ENCODE data around the gene NPAS4.
"Not testable (repeated sequence)": the region's sequence is repeated elsewhere in the genome, so short reads cannot be mapped to it uniquely, and the experiment has no call there.

NPAS4 gene

GRCh38 chr11:66411323-66411722, 9.5 kb upstream of the NPAS4 start:
- H3K4me3 Mint-ChIP-seq, result no peak overlapping the region
- H3K9me3 Mint-ChIP-seq, result no peaks in the 10 kb centered on the region
- H3K27me3 Mint-ChIP-seq, result peaks cover 23% of the 10 kb centered on the region
- H3K4me1 Mint-ChIP-seq, result peaks cover 4% of the 10 kb centered on the region
- H3K27ac Mint-ChIP-seq, result no peak overlapping the region
- H3K36me3 Mint-ChIP-seq, result no peaks in the 10 kb centered on the region

GRCh38 chr11:66412110-66412509, 8.7 kb upstream of the NPAS4 start:
- Mint-ChIP-seq H3K27me3 (peaks cover 30% of the 10 kb centered on the region), H3K27ac (no peak overlapping the region), H3K9me3 (peaks cover under 1% of the 10 kb centered on the region), H3K4me1 (peaks cover 9% of the 10 kb centered on the region), H3K4me3 (no peak overlapping the region), H3K36me3 (no peaks in the 10 kb centered on the region)

- H3K27me3 Mint-ChIP-seq, result peaks cover 40% of the 10 kb centered on the region
- peaks cover 2% of the 10 kb centered on the region for H3K36me3 Mint-ChIP-seq
- no peak overlapping the region for H3K4me3 Mint-ChIP-seq
- H3K9me3 Mint-ChIP-seq, result peaks cover 8% of the 10 kb centered on the region
- H3K4me1 Mint-ChIP-seq, result peaks cover 19% of the 10 kb centered on the region
- no peak overlapping the region for H3K27ac Mint-ChIP-seq
These were observed 7.7 kb upstream of the NPAS4 start for GRCh38 chr11:66413167-66413566.

GRCh38 chr11:66414120-66414934, 6.5 kb upstream of the NPAS4 start:
- Mint-ChIP-seq H3K27ac (no peak overlapping the region), H3K27me3 (peaks cover 46% of the 10 kb centered on the region), H3K36me3 (peaks cover 4% of the 10 kb centered on the region)

GRCh38 chr11:66415423-66415822, 5.4 kb upstream of the NPAS4 start:
- peaks cover 49% of the 10 kb centered on the region for H3K27me3 Mint-ChIP-seq
- H3K27ac Mint-ChIP-seq, result no peak overlapping the region
- H3K36me3 Mint-ChIP-seq, result peaks cover 4% of the 10 kb centered on the region
- H3K4me1 Mint-ChIP-seq, result peaks cover 30% of the 10 kb centered on the region
- H3K4me3 Mint-ChIP-seq, result no peak overlapping the region
- H3K9me3 Mint-ChIP-seq, result peaks cover 13% of the 10 kb centered on the region

More at GRCh38 chr11:66414120-66414934, 6.5 kb upstream of the NPAS4 start:
- Mint-ChIP-seq H3K9me3 (peaks cover 13% of the 10 kb centered on the region), H3K4me3 (no peak overlapping the region), H3K4me1 (peaks cover 27% of the 10 kb centered on the region)

GRCh38 chr11:66417000-66417399, 3.8 kb upstream of the NPAS4 start:
- H3K4me1 Mint-ChIP-seq, result peaks cover 34% of the 10 kb centered on the region
- H3K27me3 Mint-ChIP-seq, result peaks cover 45% of the 10 kb centered on the region
- peaks cover 4% of the 10 kb centered on the region for H3K36me3 Mint-ChIP-seq
- H3K27ac Mint-ChIP-seq, result peak overlapping the region; percentile 30
- H3K4me3 Mint-ChIP-seq, result peak overlapping the region; percentile 74
- peaks cover 13% of the 10 kb centered on the region for H3K9me3 Mint-ChIP-seq

- Mint-ChIP-seq H3K36me3 (peaks cover 4% of the 10 kb centered on the region), H3K27ac (peak overlapping the region; percentile 62), H3K27me3 (peaks cover 42% of the 10 kb centered on the region), H3K9me3 (peaks cover 13% of the 10 kb centered on the region), H3K4me3 (peak overlapping the region; percentile 74), H3K4me1 (peaks cover 34% of the 10 kb centered on the region)
These were observed 2.5 kb upstream of the NPAS4 start for GRCh38 chr11:66418168-66418985.

- Mint-ChIP-seq H3K36me3 (peaks cover 4% of the 10 kb centered on the region), H3K4me1 (peaks cover 34% of the 10 kb centered on the region), H3K27ac (peak overlapping the region; percentile 62), H3K27me3 (peaks cover 38% of the 10 kb centered on the region), H3K9me3 (peaks cover 13% of the 10 kb centered on the region), H3K4me3 (peak overlapping the region; percentile 71)
These were observed 1.9 kb upstream of the NPAS4 start for GRCh38 chr11:66418986-66419308.

GRCh38 chr11:66419825-66420224, 1.0 kb upstream of the NPAS4 start:
- peaks cover 13% of the 10 kb centered on the region for H3K9me3 Mint-ChIP-seq
- H3K27me3 Mint-ChIP-seq, result peaks cover 35% of the 10 kb centered on the region
- H3K4me1 Mint-ChIP-seq, result peaks cover 34% of the 10 kb centered on the region
- peaks cover 4% of the 10 kb centered on the region for H3K36me3 Mint-ChIP-seq
- H3K27ac Mint-ChIP-seq, result no peak overlapping the region
- H3K4me3 Mint-ChIP-seq, result no peak overlapping the region

GRCh38 chr11:66421492-66422205, 814 bp downstream of the NPAS4 start:
- Mint-ChIP-seq H3K36me3 (peaks cover 4% of the 10 kb centered on the region), H3K27me3 (peaks cover 26% of the 10 kb centered on the region), H3K9me3 (peaks cover 13% of the 10 kb centered on the region), H3K4me1 (peaks cover 34% of the 10 kb centered on the region), H3K4me3 (no peak overlapping the region), H3K27ac (peak overlapping the region; percentile 4)

- Mint-ChIP-seq H3K4me1 (peaks cover 9% of the 10 kb centered on the region), H3K36me3 (peaks cover 4% of the 10 kb centered on the region), H3K27ac (no peak overlapping the region), H3K4me3 (no peak overlapping the region), H3K9me3 (no peaks in the 10 kb centered on the region), H3K27me3 (no peaks in the 10 kb centered on the region)
These were observed 5.5 kb downstream of the NPAS4 start for GRCh38 chr11:66426314-66426713.

- no peak overlapping the region for H3K27ac Mint-ChIP-seq
- H3K4me3 Mint-ChIP-seq, result no peak overlapping the region
- H3K27me3 Mint-ChIP-seq, result no peaks in the 10 kb centered on the region
- no peaks in the 10 kb centered on the region for H3K9me3 Mint-ChIP-seq
- H3K4me1 Mint-ChIP-seq, result peaks cover 5% of the 10 kb centered on the region
- peaks cover 6% of the 10 kb centered on the region for H3K36me3 Mint-ChIP-seq
These were observed 8.1 kb downstream of the NPAS4 start for GRCh38 chr11:66428933-66429332.

GRCh38 chr11:66429983-66430602, 9.3 kb downstream of the NPAS4 start:
- Mint-ChIP-seq H3K4me3 (no peak overlapping the region), H3K9me3 (no peaks in the 10 kb centered on the region), H3K36me3 (peaks cover 9% of the 10 kb centered on the region), H3K27me3 (no peaks in the 10 kb centered on the region), H3K4me1 (peaks cover 5% of the 10 kb centered on the region), H3K27ac (no peak overlapping the region)

- H3K27me3 Mint-ChIP-seq, H3K27ac Mint-ChIP-seq, H3K4me3 Mint-ChIP-seq, H3K9me3 Mint-ChIP-seq, H3K4me1 Mint-ChIP-seq: not testable (repeated sequence)
- peaks cover 12% of the 10 kb centered on the region for H3K36me3 Mint-ChIP-seq
These were observed 10.5 kb downstream of the NPAS4 start for GRCh38 chr11:66431287-66431686.

- not testable (repeated sequence) for H3K9me3 Mint-ChIP-seq, H3K27me3 Mint-ChIP-seq, H3K4me3 Mint-ChIP-seq
These were observed 11.1 kb downstream of the NPAS4 start for GRCh38 chr11:66431871-66432329.

More at GRCh38 chr11:66431871-66432329, 11.1 kb downstream of the NPAS4 start:
- H3K36me3 Mint-ChIP-seq, result peaks cover 12% of the 10 kb centered on the region
- not testable (repeated sequence) for H3K4me1 Mint-ChIP-seq, H3K27ac Mint-ChIP-seq

Data from activated naive CD4-positive, alpha-beta T cell treated with anti-CD3 and anti-CD28 coated beads, Interleukin-2, amount 50 U/mL, for 24 hours (primary cell).